COLO668 (cell line): ENCODE results near the gene RALA.

Experiments used
- DNase-seq: peaks from one replicate; lab custom pipeline; 2025; ENCODE audit not compliant: unreplicated experiment; lab: John Stamatoyannopoulos, UW

The RALA gene, protein sequence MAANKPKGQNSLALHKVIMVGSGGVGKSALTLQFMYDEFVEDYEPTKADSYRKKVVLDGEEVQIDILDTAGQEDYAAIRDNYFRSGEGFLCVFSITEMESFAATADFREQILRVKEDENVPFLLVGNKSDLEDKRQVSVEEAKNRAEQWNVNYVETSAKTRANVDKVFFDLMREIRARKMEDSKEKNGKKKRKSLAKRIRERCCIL

DNA sequence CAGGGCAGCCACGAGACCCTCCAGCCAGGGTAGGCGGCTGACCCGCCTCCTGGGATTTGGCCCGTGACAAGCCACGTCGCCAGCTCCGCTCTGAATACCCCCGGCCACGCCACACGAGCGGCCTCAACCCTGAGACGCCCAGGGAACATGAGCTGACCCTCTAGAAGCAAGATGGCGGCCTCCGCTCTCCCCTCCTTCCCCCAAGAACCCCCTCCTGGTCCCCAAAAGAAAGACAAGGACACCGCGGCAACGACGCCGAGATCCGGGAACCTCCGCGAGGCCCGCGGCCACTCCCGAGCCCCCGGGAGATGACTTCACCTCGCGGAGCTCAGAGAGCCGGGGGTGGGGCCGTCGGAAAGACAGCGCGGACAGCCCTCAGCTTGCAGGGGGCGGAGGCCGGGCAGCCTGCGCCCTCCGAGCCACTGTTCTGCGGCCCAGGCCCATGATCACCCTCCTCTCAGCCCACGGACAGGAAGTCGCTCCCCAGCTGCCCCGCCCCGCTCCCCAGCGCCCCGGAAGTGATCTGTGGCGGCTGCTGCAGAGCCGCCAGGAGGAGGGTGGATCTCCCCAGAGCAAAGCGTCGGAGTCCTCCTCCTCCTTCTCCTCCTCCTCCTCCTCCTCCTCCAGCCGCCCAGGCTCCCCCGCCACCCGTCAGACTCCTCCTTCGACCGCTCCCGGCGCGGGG, at the start of gene RALA:
RALA (plus strand) TSS at position 526 of the 685 bp plus-strand sequence. CDS start 63,096 bp downstream, outside the sequence.
- peak; percentile 94 for DNase-seq

GRCh38 chr7:39574673-39575349, 48.6 kb upstream of the RALA start:
- no peak for DNase-seq

GRCh38 chr7:39577229-39577874, 46.0 kb upstream of the RALA start:
- DNase-seq = no peak

DNA sequence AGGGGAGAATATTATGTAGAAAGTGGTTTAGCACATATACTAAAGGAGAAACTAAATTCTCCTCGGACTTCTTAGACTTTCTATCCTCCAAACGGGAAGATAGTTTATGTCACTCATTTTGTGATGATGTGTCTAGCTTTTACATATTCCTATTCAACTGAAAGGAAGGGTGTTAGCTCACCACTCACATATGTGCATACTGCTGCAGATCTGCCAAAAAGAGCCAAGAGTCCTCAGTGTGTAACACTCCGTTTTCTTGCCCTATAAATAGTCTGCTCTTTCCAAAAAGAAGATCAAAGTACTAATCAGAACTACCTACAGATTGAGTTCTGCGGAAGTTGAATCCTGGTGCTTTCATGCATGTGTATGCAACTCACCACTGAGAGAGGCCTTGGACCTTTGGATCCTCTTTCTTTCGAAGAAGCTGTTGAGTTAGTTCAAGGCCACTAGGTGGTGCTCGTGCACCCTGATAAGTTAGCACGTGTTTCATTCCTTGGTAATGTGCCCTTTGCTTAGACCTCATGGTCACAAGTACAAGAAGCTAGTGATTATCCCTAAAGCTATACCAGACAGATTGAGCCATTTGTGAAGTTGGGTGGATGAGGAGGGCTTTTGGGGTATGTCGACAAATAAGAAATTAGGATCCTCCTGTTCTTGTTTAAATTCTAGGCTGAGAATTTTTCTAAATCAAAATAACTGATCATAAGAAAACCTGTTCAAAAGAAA, 43.1 kb upstream of the RALA start:
- DNase-seq = peak; percentile 91

DNA sequence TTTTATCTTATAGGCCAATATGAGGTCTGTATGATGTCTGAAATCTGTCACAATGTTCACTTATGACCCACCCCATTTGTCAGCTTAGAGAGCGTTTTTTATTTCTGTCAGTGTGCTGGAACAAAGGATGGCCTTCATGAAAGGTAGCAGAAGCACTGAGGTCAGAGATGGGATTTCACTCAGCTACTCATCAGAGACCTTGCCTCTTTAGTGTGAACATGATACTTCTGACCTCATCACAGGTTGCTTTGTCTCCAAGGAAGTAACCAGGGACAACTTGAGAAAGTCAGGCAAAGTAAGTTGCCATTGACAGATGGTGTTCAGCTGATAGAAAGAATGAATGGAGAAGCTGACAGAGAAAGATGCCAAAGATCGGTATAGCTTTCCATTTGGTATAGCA, 40.8 kb upstream of the RALA start:
- no peak for DNase-seq

DNA sequence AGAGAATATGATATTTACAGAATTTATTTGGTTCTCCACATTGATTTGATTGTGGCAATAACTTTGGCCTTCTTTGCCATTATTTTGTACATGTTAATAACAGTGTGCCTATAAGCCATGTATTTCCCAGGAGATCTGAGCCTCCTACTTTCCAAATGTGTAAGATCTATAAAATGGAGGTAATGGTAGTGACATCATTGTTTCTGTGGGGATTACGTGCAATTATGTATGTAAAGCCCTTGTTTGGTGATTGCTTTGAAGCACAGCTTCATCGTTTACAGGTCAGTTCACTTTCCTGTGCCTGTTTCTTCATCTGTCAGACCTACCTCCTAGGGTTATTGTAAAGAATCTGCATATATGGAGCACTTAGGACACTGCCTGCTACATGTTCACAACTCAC, 39.8 kb upstream of the RALA start:
- DNase-seq = no peak

DNA sequence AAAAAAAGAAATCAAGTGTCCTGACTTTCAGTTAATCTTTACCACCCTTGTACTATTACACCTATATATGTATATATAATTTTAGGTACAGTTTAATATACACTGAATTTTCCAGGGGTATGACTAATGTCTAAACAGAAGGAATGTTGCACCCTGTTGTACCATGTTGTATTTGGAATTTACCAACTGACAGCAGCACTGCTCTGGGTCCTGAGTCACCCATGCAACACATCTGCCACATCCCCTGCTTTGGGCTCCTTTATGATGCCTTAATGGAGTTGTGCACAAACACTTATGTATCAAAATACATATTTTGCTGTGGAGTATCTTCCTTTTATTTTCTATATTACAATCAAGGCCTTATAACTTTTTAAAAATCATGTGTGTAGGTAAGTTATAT, 36.0 kb upstream of the RALA start:
- DNase-seq = no peak

DNA sequence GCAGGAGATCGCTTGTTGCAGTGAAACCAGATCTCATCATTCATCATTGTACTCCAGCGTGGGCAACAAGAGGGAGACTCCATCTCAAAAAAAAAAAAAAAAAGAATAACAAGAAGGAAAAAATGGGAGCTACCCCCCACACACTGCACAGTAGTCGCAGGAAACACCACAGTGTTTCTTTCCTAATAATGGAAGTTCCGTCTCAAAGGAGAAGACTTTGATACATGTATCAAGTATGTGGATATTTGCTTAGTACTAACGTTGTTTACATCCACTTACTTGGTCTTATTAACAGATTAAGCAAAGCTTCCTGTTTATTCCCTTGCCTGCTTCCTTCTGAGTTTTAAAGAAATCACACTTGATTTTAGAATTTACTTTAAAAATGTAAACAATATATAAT, 35.0 kb upstream of the RALA start:
- DNase-seq = no peak

- no peak for DNase-seq
These were observed 33.9 kb upstream of the RALA start for GRCh38 chr7:39589323-39590111.

- DNase-seq = no peak
These were observed 30.8 kb upstream of the RALA start for GRCh38 chr7:39592586-39592985.

GRCh38 chr7:39594988-39595620, 28.3 kb upstream of the RALA start:
- no peak for DNase-seq

GRCh38 chr7:39602351-39602750, 21.0 kb upstream of the RALA start:
- DNase-seq = no peak

GRCh38 chr7:39603924-39604323, 19.4 kb upstream of the RALA start:
- no peak for DNase-seq

DNA sequence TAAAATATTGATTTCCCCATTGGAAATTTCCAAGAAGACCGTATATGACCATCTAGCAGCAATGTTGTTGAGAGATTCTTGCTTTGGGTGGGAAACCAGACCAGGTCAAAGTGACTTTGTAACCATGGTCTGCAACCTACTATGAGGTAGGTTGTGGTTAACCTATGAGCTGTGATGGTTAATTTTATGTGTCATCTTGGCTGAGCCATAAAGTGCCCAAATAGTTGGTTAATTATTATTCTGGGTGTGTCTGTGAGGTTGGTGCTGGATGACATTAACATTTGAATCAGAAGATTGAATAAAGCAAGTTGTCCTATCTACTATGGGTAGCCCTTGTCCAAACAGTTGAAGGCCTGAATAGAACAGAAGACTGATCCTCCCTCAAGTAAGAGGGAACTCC, 18.3 kb upstream of the RALA start:
- DNase-seq = no peak

- no peak for DNase-seq
These were observed 17.0 kb upstream of the RALA start for GRCh38 chr7:39606352-39606751.

DNA sequence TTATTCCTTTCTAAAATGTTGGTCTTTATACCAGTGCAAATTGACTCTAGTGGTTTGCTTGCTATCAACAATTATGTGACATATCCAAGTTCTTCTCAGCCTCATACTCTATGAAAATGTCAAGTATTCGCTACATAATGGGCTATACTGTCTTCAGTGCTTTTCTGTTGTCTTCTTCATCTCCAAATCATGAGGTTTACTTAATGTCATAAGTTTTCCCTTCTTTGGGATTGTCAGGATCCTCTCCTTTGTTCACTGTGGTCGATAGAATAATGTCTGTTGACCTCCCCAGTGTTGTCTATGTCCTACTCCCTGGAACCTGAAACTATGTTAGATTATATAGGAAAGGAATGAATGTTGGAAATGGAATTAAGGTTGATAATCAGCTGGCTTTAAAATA, 16.4 kb upstream of the RALA start:
- DNase-seq = no peak

GRCh38 chr7:39607865-39608264, 15.5 kb upstream of the RALA start:
- no peak for DNase-seq

DNA sequence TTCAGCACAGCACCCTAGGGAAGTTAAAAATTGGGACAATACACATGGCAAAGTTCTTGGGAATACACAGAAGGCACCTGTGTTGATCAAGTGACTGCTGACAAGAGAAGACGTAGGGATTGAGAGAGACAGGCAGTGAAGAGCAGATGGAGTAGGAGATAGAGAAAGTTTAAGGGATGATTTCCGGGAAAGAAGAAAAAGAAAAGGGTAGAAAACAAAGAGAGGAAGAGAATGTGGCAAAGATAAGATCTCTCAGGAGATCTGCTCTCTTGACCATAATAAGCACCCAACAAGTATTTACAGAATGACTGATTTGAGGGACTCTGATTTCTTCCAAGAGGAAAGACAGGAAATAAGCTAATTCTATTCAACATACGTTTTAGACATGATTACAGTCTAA, 15.1 kb upstream of the RALA start:
- DNase-seq = no peak

DNA sequence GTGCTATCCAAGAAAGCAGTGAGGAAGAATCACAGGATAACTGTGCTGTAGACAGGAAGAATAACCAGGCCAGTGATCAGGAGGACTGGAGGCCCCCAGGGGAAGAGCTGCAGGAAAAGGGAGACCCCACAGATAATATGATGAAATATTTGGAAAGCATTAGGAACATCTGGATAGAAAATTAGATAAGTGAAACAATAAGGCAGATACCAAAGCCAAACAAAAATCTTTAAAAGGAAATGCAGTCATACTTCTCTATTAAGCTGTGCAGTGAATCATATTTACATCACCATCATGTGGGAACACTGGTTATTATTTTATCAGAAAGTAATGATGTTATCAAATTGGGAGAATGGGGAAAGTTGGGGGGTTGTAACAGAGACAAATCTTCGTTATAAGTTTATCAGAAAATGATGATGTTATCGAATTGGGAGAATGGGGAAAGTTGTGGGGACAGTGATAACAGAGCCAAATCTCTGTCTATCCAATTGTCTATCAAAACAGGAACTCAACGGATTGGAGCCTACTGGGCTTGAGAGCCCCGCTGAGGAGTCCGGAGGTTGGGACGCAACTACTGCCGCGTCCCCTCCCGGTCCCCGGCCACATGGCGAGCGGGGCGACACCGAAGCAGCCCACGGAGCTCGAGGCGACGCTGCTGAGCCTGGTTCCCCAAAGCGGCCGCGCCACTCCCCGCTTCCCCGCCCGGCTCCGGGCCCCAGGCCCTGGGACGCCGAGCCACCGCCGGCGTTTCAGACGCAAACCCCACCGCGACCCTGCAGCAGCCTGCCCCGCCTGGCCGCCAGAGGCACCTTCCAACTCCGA, 14.0 kb upstream of the RALA start:
- no peak for DNase-seq
